ENCODE data around the gene ATP11A. TPM values are rescaled to one million over a fixed set of nuclear protein-coding genes. Genes with fewer than 3 reads are reported as not detected.

The ATP11A gene
- total and polyA plus RNA-seq, 9 of the 15 experiments (the other 6 are each of a cell fraction or from before 2014, with no cell fraction given), result 0.38 to 34.2 (median 4.2) TPM

DNA sequence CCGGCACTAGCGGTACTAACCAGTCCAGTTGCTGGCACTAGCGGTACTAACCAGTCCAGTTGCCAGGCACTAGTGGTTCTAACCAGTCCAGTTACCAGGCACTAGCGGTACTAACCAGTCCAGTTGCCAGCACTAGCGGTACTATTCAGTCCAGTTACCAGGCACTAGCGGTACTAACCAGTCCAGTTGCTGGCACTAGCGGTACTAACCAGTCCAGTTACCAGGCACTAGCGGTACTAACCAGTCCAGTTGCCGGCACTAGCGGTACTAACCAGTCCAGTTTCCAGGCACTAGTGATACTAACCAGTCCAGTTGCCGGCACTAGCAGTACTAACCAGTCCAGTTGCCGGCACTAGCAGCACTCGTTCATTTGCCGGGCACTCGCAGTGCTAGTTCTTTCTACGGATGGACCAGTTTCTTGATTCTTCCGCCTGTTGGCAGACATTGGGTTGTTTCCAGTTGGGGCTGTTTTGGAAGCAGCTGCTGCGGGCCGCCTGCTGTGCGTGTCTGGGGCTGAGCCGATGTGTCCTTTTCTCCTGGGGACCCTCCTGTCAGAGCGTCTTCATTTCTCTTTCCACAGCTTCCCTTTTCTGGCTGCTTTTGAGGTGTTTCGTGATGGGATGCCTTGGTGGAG lies 155.8 kb downstream of the ATP11A start:
- ATAC-seq, result no peak

More for the DNA sequence above, 155.8 kb downstream of the ATP11A start:
- Histone ChIP-seq H3K4me1 (replicated peaks in 1 of 2; ENCODE audit: control insufficient read depth in 2 of 2, insufficient read depth in 2 of 2, low read length in 2 of 2) (no peaks in the 10 kb centered on the region; a peak in 1 of 5 replicates), H3K36me3 (ENCODE audit: control insufficient read depth, insufficient read depth, low read length) (peaks cover 22% of the 10 kb centered on the region; the same call in 2 of the 3 replicates), H4K20me1 (replicated peaks; ENCODE audit: control insufficient read depth, insufficient read depth, low read length) (no peaks in the 10 kb centered on the region), H3K4me2 (ENCODE audit: insufficient read depth, low read length) (no peak overlapping the region), H3K9ac (ENCODE audit: insufficient read depth in 1 of 2, low read depth in 2 of 2, low read length in 2 of 2) (no peak overlapping the region), H3K9me3 (replicated peaks; ENCODE audit: control insufficient read depth, insufficient read depth, low read depth, low read length) (0 out of 2 replicates have a peak, but pooled peaks cover 2% of the 10 kb centered on the region), H3K27me3 (ENCODE audit: control insufficient read depth in 2 of 2, insufficient read depth in 2 of 2, low read length in 2 of 2) (no peaks in the 10 kb centered on the region), H3K9me1 (ENCODE audit: control insufficient read depth, insufficient read depth, low read length) (no peaks in the 10 kb centered on the region), H3K79me2 (ENCODE audit: control insufficient read depth, insufficient read depth, low read length) (no peaks in the 10 kb centered on the region), H3K4me3 (no peak overlapping the region), H3K27ac (ENCODE audit: extremely low read depth, low read depth, low read length) (no peak overlapping the region), H2AFZ (ENCODE audit: low read depth, low read length) (no peak overlapping the region)
- CTCF ChIA-PET (ENCODE audit: low intra/inter-chr PET ratio), result no interaction called here
- TF ChIP-seq, protein P1, sequence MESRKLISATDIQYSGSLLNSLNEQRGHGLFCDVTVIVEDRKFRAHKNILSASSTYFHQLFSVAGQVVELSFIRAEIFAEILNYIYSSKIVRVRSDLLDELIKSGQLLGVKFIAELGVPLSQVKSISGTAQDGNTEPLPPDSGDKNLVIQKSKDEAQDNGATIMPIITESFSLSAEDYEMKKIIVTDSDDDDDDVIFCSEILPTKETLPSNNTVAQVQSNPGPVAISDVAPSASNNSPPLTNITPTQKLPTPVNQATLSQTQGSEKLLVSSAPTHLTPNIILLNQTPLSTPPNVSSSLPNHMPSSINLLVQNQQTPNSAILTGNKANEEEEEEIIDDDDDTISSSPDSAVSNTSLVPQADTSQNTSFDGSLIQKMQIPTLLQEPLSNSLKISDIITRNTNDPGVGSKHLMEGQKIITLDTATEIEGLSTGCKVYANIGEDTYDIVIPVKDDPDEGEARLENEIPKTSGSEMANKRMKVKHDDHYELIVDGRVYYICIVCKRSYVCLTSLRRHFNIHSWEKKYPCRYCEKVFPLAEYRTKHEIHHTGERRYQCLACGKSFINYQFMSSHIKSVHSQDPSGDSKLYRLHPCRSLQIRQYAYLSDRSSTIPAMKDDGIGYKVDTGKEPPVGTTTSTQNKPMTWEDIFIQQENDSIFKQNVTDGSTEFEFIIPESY (CRISPR knock-in tag; IDR thresholded peaks at IDR 0.05), result peak; percentile 83
- no peak for TF ChIP-seq SIX5 (IDR thresholded peaks at IDR 0.05; ENCODE audit: borderline replicate concordance in 1 of 2, insufficient read depth in 1 of 2, low read depth in 1 of 2, low read length in 2 of 2)
- TF ChIP-seq, protein P2, sequence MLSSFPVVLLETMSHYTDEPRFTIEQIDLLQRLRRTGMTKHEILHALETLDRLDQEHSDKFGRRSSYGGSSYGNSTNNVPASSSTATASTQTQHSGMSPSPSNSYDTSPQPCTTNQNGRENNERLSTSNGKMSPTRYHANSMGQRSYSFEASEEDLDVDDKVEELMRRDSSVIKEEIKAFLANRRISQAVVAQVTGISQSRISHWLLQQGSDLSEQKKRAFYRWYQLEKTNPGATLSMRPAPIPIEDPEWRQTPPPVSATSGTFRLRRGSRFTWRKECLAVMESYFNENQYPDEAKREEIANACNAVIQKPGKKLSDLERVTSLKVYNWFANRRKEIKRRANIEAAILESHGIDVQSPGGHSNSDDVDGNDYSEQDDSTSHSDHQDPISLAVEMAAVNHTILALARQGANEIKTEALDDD (IDR thresholded peaks at IDR 0.05), result peak; percentile 86
- no peak for TF ChIP-seq ZNF174 (CRISPR knock-in tag; IDR thresholded peaks at IDR 0.05)
- BruUV-seq (replicated peaks), result no TSS peak
- no peak for DNase-seq (ENCODE audit: extremely low read depth in 1 of 4, low spot score in 3 of 4)
- intact Hi-C loops (cut with micrococcal nuclease), result no loop called here
- no peak for FAIRE-seq
- WGBS (ENCODE audit: insufficient coverage, low coverage, missing lambda C conversion rate), result 99% methylated on average over 16 of the region's 23 CpGs
- POLR2A ChIA-PET, result no interaction called here
- in situ Hi-C loops (cut with MboI), result no loop called here
